GM19035 (cell line): ENCODE data around the gene CDK2AP2.

ENCODE experiments used
- ATAC-seq: cut with Tn5 transposase; IDR thresholded peaks from one replicate; pipeline ENCODE4 v1.9.1; 2021; ENCODE audit not compliant: unreplicated experiment

The CDK2AP2 gene

GRCh38 chr11:67504005-67504949 is 3.7 kb downstream of the CDK2AP2 start:
- no peak for ATAC-seq

- no peak for ATAC-seq
Observed at GRCh38 chr11:67503119-67504004, 4.6 kb downstream of the CDK2AP2 start.

- ATAC-seq, result no peak
Observed at GRCh38 chr11:67502328-67502979, 5.5 kb downstream of the CDK2AP2 start.

GRCh38 chr11:67501854-67502253 is 6.1 kb downstream of the CDK2AP2 start:
- no peak for ATAC-seq

DNA sequence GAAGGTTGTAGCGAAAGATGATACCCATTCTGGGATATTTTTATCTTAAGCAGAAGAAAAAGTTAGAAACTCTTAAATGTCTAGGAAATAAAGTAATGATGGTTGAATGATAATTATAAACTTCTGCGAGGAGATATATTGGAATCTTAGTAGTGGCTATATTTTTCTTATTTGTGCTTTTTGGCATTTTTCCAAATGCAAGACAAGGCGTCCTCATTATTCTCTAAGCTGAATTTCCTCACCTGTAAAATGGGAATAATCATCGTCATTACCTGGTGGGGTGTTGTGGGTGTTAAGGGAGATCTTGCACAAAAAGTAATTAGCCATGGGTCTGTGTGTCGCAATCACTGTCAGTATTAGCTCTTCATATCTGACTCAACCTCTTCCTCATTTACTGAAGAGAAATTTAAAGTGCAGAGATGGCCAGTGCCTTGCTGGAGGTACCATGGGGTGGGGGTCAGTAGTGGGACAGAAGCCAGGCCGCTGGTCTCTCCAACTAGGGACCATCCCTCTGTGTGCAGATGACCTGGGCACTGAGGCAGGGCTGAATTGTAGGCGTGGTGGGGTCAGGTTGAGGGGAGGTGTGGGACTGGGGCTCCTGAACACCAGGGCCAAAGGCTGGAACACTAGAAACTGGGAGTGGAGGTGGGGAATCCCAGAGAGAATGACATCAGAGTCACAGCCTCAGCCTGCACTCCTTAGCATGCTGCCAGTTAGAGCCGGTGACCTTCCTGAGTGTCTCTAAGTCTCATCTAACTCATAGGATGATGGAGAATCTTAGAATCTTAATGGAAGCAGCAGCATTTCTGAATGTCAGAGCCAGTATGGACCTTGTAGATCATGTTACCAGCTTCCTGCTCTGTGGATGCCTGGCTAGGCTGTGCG is 6.9 kb downstream of the CDK2AP2 start:
- ATAC-seq, result no peak

DNA sequence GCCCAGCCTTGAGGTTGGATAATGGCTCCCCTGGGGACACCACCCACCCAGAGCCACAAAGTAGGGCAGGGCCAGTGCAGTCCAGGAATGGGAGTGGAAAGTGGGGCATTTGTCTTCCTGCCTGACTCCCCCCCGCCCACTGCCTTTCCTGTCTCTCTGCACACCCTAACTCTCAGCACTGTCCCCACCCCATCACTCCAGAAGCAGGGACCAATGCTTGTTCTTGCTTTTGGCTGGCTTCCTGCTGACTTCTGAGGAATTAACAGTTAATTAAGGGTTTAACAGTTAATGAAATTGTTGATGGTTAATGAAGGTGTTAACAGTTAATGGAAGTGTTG is 7.5 kb downstream of the CDK2AP2 start:
- no peak for ATAC-seq

- ATAC-seq, result no peak
Observed at GRCh38 chr11:67499808-67500483, 8.0 kb downstream of the CDK2AP2 start.

GRCh38 chr11:67498544-67498972 is 9.4 kb downstream of the CDK2AP2 start:
- no peak for ATAC-seq

DNA sequence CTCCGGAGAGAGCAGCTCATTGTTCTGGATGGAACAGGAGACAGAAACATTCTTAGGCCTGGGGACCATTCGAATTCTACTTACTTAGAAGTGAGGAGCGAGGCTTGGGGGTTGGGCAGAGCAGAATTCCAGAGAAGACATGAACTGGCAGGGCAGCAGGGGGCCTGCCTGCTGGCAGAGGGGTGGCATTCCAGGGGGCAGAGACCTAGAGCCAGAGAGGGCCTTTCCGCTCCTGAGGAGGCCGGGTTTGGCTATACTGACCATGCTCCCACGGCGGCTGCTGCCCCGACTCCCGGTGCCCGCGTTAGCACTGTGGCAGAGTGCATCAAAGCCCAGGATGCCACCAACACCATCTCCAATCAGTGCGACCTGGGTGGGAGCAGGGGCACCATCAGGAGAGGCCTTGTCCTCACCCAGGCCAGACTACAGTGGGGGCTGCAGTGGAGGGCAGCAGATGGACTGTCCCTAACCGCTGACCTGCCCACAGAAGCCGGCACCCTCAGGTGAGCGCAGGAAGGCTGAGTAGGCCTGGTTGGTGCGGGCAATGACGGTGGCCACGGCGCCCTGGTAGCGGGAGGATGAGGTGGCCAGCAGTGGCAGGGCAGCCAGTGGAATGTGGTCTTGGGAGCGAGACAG is 10.2 kb downstream of the CDK2AP2 start:
- no peak for ATAC-seq

DNA sequence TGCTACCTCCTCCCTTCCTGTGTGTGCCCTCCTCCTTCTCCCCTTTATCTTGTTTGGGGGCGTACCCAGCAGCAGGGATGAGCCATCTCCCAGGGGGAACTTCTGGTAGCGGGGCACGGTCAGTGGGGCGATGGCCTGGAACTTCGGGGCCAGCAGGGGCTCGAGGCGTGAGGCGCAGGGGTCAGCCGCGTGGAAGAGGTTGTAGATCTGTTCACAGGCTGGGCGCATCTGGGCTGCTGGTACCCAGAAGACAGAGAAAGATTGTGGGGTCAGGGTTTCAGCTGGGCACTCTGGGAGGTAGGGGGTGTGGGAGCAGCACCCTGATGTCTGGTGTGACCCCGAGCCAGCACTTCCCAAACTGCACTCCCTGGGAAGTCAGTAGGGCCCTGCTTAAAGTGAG is 11.8 kb downstream of the CDK2AP2 start:
- ATAC-seq, result no peak

DNA sequence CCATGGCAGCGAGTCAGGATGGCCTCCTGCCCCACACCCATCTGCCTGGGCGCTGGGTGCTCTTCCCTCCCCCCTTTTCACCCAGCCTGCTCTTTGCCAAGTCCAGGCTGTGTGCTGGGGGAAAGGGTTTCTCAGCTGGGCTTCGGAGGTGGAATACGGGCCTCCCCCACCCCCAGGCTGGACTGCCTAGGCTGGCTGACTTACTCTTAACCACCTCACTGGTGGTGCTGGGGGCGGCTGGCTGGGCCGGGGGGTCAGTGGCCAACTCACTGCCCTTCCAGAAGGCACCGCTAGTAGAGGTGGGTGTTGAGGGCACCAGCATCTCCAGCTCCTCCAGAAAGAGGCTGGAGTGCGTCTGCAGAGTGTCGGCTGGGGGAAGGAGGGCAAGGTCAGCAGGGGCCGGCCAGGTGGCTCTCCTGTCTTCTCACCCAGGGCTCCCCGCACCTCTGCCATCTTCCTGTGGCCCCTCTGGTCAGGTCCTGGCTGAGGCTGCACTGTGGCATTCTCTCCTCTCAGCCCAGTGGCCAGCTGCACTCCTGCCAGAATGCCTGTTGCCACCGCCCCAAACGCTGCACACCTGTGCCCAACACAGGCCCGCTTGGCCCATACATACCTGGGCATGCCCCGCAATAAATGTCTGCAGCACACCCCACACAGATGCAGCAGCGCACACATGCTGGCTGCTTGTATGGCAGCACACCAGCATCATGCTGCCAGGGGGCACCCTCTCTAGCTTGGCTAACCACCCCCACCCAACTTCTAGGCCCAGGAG is 12.5 kb downstream of the CDK2AP2 start:
- no peak for ATAC-seq

- ATAC-seq, result no peak
Observed at GRCh38 chr11:67494371-67495233, 13.4 kb downstream of the CDK2AP2 start.

- ATAC-seq, result no peak
Observed at GRCh38 chr11:67493548-67494370, 14.2 kb downstream of the CDK2AP2 start.

GRCh38 chr11:67492801-67493547 is 15.0 kb downstream of the CDK2AP2 start:
- no peak for ATAC-seq

- no peak for ATAC-seq
Observed at GRCh38 chr11:67492069-67492727, 15.8 kb downstream of the CDK2AP2 start.
